Thyroid gland (tissue), 4 donors: Measurements from ENCODE around the gene TRPC6. TPM values are rescaled to one million over a fixed set of nuclear protein-coding genes. Genes with fewer than 3 reads are reported as not detected.

ENCODE experiments used
- DNase-seq, 2 donors: peaks; one replicate each; pipeline ENCODE4 v3.0.0-alpha.2; 2019
- H3K27ac ChIP-seq, 3 donors: fragments of 200-600 bp; sonication (generic); 1 replicate in 2 of 3; 2 replicates in 1 of 3; pipeline ENCODE4 v1.5.1; 2016 to 2019; ENCODE audit warnings: mild to moderate bottlenecking in 1 of 3, moderate library complexity in 1 of 3
- H3K27me3 ChIP-seq: fragments of 200-600 bp; sonication (generic); one replicate; pipeline ENCODE4 v1.5.1; 2019
- H3K36me3 ChIP-seq, 2 donors: fragments of 200-600 bp; sonication (generic); one replicate each; pipeline ENCODE4 v1.5.1; 2016 to 2019
- H3K4me1 ChIP-seq, 2 donors: fragments of 200-600 bp; sonication (generic); one replicate each; pipeline ENCODE4 v1.5.1; 2017 to 2019
- H3K4me3 ChIP-seq, 3 donors: fragments of 200-600 bp; sonication (generic); replicated peaks in 1 of 3; 1 replicate in 2 of 3; 2 replicates in 1 of 3; pipeline ENCODE4 v1.5.1; 2016; ENCODE audit warnings: mild to moderate bottlenecking in 1 of 3
- H3K9me3 ChIP-seq: fragments of 200-600 bp; sonication (generic); one replicate; pipeline ENCODE4 v1.5.1; 2017
- POLR2A ChIP-seq, 2 donors: fragments of 450-650 bp; IDR thresholded peaks; one replicate each; pipeline ENCODE4 v1.6.1; 2017; ENCODE audit warnings: antibody characterized with exemption in 2 of 2, mild to moderate bottlenecking in 2 of 2, moderate library complexity in 1 of 2
- WGBS, 2 donors: methylation state at CpG; one replicate each; pipeline ENCODE4 v1.1.5; 2017; 5-methylcytosine and 5-hydroxymethylcytosine counted together
- intact Hi-C: fragments of 100-400 bp; cut with DNase I; formaldehyde crosslinking; loops from one replicate; pipeline ENCODE4 v1.15.1; 2023
- total RNA-seq, 4 donors: library from RNA; depleted of rRNA; stranded (reverse); fragments of >200 nt; gene quantifications; one replicate each; pipeline ENCODE4 v1.2.3, GENCODE V29; 2016
- TF ChIP-seq, protein P1 (sequence below), 6 experiments: fragments of 200-600 bp in 3 of 6; fragments of 450-650 bp in 3 of 6; sonication (generic) in 3 of 6; IDR thresholded peaks; one replicate each; pipeline ENCODE4 v1.5.1; 2016 to 2019; ENCODE audit warnings: antibody characterized with exemption in 6 of 6, mild to moderate bottlenecking in 2 of 6, inconsistent platforms in 1 of 6, moderate library complexity in 1 of 6

TRPC6 gene
- total RNA-seq, 4 donors from 2014 or later = 14.1 to 28.4 (median 19.4) TPM

GRCh38 chr11:101528541-101528940 lies 55.3 kb downstream of the TRPC6 start:
- H3K27me3 ChIP-seq = no peaks in the 10 kb centered on the region
- no peak overlapping the region for H3K27ac ChIP-seq
- H3K4me3 ChIP-seq = no peak overlapping the region
- WGBS, 2 donors = 94 to 97% methylated on average over 2 of the region's 2 CpGs
- DNase-seq = no peak
- TF ChIP-seq, protein P1, sequence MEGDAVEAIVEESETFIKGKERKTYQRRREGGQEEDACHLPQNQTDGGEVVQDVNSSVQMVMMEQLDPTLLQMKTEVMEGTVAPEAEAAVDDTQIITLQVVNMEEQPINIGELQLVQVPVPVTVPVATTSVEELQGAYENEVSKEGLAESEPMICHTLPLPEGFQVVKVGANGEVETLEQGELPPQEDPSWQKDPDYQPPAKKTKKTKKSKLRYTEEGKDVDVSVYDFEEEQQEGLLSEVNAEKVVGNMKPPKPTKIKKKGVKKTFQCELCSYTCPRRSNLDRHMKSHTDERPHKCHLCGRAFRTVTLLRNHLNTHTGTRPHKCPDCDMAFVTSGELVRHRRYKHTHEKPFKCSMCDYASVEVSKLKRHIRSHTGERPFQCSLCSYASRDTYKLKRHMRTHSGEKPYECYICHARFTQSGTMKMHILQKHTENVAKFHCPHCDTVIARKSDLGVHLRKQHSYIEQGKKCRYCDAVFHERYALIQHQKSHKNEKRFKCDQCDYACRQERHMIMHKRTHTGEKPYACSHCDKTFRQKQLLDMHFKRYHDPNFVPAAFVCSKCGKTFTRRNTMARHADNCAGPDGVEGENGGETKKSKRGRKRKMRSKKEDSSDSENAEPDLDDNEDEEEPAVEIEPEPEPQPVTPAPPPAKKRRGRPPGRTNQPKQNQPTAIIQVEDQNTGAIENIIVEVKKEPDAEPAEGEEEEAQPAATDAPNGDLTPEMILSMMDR (IDR thresholded peaks at IDR 0.05) = no peak
- TF ChIP-seq POLR2A (IDR thresholded peaks at IDR 0.05) = no peak
- intact Hi-C loops = no loop called here
- no peaks in the 10 kb centered on the region for H3K9me3 ChIP-seq
- H3K4me1 ChIP-seq = peaks cover 0 to 5% of the 10 kb centered on the region in 2 donors
- no peaks in the 10 kb centered on the region for H3K36me3 ChIP-seq

- H3K4me1 ChIP-seq = no peaks in the 10 kb centered on the region
- no peak overlapping the region for H3K4me3 ChIP-seq
- 85 to 97% methylated on average over 1 of the region's 1 CpG for WGBS, 2 donors
- H3K27ac ChIP-seq = no peak overlapping the region
- H3K27me3 ChIP-seq = no peaks in the 10 kb centered on the region
- TF ChIP-seq, protein P1 (IDR thresholded peaks at IDR 0.05) = no peak
- no peak for TF ChIP-seq POLR2A (IDR thresholded peaks at IDR 0.05)
- no peaks in the 10 kb centered on the region for H3K9me3 ChIP-seq
- H3K36me3 ChIP-seq = no peaks in the 10 kb centered on the region
- no peak for DNase-seq
- intact Hi-C loops = no loop called here
Observed at GRCh38 chr11:101523634-101524260, 60.1 kb downstream of the TRPC6 start.

DNA sequence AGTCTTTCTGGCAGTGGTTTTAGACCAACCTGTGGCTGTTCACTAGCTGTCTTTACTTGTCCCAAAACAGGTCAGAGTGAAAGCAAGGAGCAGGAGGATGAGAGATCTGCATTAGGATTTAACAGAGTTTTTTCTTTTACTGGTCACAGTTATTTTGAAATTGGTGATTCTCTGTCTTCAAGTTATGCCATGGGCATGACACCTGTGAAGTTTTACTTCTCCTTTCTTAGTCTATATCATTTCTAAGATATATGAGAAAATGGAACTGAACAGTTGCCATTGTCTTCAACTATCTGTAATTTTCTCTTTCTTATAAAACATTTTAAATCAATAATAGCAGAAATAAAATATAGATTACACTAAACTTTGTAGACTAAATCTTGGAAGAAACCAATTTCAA lies 60.6 kb downstream of the TRPC6 start:
- intact Hi-C loops = no loop called here
- no peak overlapping the region for H3K27ac ChIP-seq
- H3K36me3 ChIP-seq = no peaks in the 10 kb centered on the region
- H3K27me3 ChIP-seq = no peaks in the 10 kb centered on the region
- no peak overlapping the region for H3K4me3 ChIP-seq
- H3K4me1 ChIP-seq = no peaks in the 10 kb centered on the region
- DNase-seq = no peak
- TF ChIP-seq, protein P1 (IDR thresholded peaks at IDR 0.05) = no peak
- TF ChIP-seq POLR2A (IDR thresholded peaks at IDR 0.05) = no peak
- H3K9me3 ChIP-seq = no peaks in the 10 kb centered on the region

DNA sequence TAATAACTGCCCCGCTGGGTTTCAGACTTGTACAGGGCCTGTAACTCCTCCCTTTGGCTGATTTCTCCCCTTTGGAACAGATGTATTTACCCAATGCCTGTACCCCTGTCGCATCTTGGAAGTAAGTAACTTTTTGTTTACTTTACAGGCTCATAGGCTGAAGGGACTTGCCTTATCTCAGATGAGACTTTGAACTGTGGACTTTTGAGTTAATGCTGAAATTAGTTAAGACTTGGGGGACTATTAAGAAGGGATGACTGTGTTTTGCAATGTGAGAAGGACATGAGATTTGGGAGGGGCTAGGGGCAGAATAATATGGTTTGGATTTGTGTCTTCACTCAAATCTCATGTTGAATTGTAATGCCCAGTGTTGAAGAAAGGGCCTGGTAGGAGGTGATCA lies 62.0 kb downstream of the TRPC6 start:
- no peaks in the 10 kb centered on the region for H3K9me3 ChIP-seq
- intact Hi-C loops = no loop called here
- no peak overlapping the region for H3K4me3 ChIP-seq
- no peaks in the 10 kb centered on the region for H3K36me3 ChIP-seq
- no peaks in the 10 kb centered on the region for H3K27me3 ChIP-seq
- WGBS, 2 donors = 94 to 96% methylated on average over 2 of the region's 2 CpGs
- DNase-seq = no peak
- TF ChIP-seq, protein P1 (IDR thresholded peaks at IDR 0.05) = no peak
- TF ChIP-seq POLR2A (IDR thresholded peaks at IDR 0.05) = no peak
- H3K4me1 ChIP-seq = no peaks in the 10 kb centered on the region
- H3K27ac ChIP-seq = no peak overlapping the region

DNA sequence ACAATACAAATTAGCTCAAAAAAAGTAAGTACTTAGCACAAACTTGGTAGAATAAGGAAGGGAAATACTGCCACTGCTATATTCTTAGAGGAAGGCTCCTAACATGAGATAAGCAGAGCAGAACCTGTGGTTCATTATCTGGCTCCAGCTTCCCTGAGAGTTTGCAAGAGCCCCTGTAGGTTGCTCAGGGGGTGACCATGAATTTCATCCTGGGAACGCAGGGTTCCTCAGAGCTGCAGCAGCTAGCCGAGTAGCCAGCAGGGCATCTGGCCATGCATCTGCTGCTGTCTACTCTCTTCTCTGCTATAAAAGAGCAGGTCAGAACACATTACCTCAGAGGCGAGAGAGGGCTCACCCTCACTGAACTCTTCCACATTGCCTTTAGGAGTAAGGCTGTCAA lies 67.3 kb downstream of the TRPC6 start:
- Histone ChIP-seq H3K9me3 (no peaks in the 10 kb centered on the region), H3K27me3 (no peaks in the 10 kb centered on the region), H3K4me1 (peaks cover 0 to 6% of the 10 kb centered on the region in 2 donors), H3K27ac (no peak overlapping the region), H3K4me3 (no peak overlapping the region), H3K36me3 (no peaks in the 10 kb centered on the region)
- no peak for DNase-seq
- intact Hi-C loops = no loop called here
- TF ChIP-seq, protein P1 (IDR thresholded peaks at IDR 0.05) = no peak
- TF ChIP-seq POLR2A (IDR thresholded peaks at IDR 0.05) = no peak
- 56 to 62% methylated on average over 3 of the region's 3 CpGs for WGBS, 2 donors
